Ascending aorta (tissue), 2 donors: ENCODE results near the gene CADM1. TPM values are rescaled to one million over a fixed set of nuclear protein-coding genes. Genes with fewer than 3 reads are reported as not detected.

Experiments
- DNase-seq, 2 donors: peaks; one replicate each; pipeline ENCODE4 v3.0.0-alpha.2; 2019; ENCODE audit warnings: low spot score in 2 of 2
- H3K27ac ChIP-seq, 2 donors: fragments of 200-600 bp; sonication (generic); one replicate each; pipeline ENCODE4 v1.5.1; 2016 to 2017; ENCODE audit warnings: mild to moderate bottlenecking in 1 of 2
- H3K27me3 ChIP-seq: fragments of 200-600 bp; sonication (generic); one replicate; pipeline ENCODE4 v1.5.1; 2017
- H3K36me3 ChIP-seq, 2 donors: fragments of 200-600 bp; sonication (generic); one replicate each; pipeline ENCODE4 v1.5.1; 2016
- H3K4me1 ChIP-seq, 2 donors: fragments of 200-600 bp; sonication (generic); one replicate each; pipeline ENCODE4 v1.5.1; 2016 to 2017; ENCODE audit warnings: mild to moderate bottlenecking in 1 of 2
- H3K4me3 ChIP-seq, 2 donors: fragments of 200-600 bp; sonication (generic); one replicate each; pipeline ENCODE4 v1.5.1; 2016 to 2017; ENCODE audit warnings: mild to moderate bottlenecking in 1 of 2
- H3K9me3 ChIP-seq, 2 donors: fragments of 200-600 bp; sonication (generic); one replicate each; pipeline ENCODE4 v1.5.1; 2016
- intact Hi-C: fragments of 100-400 bp; cut with DNase I; formaldehyde crosslinking; loops from one replicate; pipeline ENCODE4 v1.15.1; 2023
- total RNA-seq: library from RNA; depleted of rRNA; stranded (reverse); fragments of >200 nt; gene quantifications from one replicate; pipeline ENCODE4 v1.1.0, GENCODE V29; 2016
- TF ChIP-seq, protein P1 (sequence below), 3 experiments: fragments of 200-600 bp in 2 of 3; fragments of 450-650 bp in 1 of 3; sonication (generic) in 2 of 3; IDR thresholded peaks; one replicate each; pipeline ENCODE4 v1.5.1; 2016 to 2019; ENCODE audit warnings: antibody characterized with exemption in 3 of 3, mild to moderate bottlenecking in 1 of 3, moderate library complexity in 1 of 3

Gene CADM1
- total RNA-seq, 1 donor from 2014 or later, result 2.4 TPM

DNA sequence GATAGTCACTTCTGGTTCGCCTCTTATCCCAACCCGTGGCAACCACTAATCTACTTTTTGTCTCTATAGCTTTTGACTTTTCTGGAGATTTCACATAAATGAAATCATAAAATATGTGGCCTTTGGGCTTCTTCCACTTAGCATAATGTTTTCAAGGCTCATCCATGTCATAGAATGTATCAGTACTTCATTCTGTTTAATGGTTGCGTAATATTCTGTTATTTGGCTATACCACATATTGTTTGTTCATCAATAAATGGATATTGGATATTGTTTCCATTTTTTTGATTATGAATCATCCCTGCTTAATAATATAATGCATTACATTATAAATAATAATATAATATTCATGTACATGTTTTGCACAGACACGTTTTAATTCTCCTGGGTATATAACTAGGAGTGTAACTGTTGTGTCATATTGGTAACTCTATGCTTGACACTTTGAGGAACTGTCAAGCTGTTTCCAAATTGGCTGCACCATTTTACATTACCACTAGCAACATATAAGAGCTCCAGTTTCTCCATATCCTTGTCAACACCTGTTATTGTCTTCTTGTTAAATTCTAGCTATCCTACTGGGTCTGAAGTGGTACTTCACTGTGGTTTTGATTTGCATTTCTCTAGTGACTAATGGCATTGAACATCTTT lies 181.5 kb downstream of the CADM1 start:
- H3K27me3 ChIP-seq, result no peaks in the 10 kb centered on the region
- TF ChIP-seq, protein P1, sequence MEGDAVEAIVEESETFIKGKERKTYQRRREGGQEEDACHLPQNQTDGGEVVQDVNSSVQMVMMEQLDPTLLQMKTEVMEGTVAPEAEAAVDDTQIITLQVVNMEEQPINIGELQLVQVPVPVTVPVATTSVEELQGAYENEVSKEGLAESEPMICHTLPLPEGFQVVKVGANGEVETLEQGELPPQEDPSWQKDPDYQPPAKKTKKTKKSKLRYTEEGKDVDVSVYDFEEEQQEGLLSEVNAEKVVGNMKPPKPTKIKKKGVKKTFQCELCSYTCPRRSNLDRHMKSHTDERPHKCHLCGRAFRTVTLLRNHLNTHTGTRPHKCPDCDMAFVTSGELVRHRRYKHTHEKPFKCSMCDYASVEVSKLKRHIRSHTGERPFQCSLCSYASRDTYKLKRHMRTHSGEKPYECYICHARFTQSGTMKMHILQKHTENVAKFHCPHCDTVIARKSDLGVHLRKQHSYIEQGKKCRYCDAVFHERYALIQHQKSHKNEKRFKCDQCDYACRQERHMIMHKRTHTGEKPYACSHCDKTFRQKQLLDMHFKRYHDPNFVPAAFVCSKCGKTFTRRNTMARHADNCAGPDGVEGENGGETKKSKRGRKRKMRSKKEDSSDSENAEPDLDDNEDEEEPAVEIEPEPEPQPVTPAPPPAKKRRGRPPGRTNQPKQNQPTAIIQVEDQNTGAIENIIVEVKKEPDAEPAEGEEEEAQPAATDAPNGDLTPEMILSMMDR (IDR thresholded peaks at IDR 0.05), result no peak
- intact Hi-C loops, result no loop called here
- no peaks in the 10 kb centered on the region for H3K36me3 ChIP-seq
- no peak overlapping the region for H3K4me3 ChIP-seq
- no peak for DNase-seq
- no peak overlapping the region for H3K27ac ChIP-seq
- H3K9me3 ChIP-seq, result no peaks in the 10 kb centered on the region
- H3K4me1 ChIP-seq, result no peaks in the 10 kb centered on the region

DNA sequence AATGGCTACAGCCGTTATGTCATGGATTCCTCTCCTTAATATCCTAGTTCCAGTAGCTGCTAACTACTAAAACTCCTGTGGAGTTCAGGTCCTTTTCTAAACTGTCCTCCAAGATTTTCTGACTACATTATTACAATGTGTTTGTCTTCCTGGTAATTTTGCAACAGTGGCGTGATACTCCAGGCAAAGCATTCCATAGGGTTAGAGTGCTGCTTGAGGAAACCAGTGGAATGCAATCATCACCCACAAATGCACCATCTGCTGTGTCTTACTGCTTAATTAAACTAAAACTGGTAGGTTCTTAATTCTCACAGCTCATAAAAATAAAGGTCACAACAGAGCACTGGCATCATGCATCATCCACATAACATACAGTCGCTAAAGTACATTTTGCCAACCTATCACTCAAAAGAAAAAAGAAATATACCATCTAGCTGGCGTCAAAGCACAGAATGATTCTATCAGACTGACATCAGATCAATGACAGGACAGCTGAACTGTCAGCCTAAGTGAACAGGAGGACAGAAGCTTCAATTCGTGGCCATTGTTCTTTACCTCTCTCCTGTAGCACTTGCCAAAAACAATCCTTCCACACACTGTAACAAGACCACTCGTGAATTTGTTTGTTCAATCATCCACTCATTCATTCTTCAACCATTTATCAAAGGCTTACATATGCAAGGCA lies 182.5 kb downstream of the CADM1 start:
- intact Hi-C loops, result no loop called here
- Histone ChIP-seq H3K4me1 (no peaks in the 10 kb centered on the region), H3K36me3 (no peaks in the 10 kb centered on the region), H3K9me3 (no peaks in the 10 kb centered on the region), H3K27ac (no peak overlapping the region), H3K27me3 (no peaks in the 10 kb centered on the region), H3K4me3 (no peak overlapping the region)
- TF ChIP-seq, protein P1 (IDR thresholded peaks at IDR 0.05), result no peak
- no peak for DNase-seq

DNA sequence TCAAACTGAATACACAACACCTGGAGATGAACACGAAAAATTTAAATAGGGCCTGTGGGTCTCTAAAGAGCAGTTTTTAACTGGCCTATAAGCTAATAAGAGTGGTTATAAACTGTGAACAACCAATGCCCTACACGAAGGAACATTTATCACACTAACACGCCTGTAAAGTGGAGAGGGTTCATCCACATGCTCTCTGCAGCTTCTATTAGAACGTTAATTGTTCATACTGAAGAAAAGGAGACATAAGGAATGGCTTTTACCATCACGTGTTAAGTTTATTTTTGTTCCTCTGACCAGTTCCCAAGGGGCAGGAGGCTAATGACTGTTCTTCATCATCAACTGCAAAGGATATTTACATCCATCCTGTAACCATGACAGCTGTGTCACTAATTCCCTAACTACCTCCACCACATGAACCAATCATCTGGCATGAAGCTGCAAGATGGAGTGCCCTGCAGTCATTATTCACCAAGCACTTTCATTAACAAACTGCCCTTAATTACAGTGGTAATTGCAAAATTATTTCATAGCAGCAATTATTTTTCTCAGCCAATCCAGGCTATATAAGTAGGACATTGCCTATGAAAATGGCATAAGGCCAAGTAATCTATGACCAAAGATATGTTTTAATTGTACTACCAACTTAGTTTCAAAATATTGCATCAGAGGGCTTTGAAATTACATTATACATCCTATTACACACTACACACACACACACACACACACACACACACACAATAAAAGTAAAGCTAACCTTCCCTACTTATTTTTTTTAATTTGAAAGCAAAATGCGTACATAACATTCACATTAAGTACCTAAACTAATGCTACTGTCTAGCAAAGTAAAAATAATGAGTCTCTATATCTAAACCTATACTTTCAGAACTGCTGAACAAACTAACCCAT lies 186.7 kb downstream of the CADM1 start:
- intact Hi-C loops, result loop anchor here (10.0 kb wide), 1 partner anchor 1377 kb away; no protein-coding TSS in a partner anchor
- no peak for DNase-seq
- Histone ChIP-seq H3K27ac (no peak overlapping the region), H3K4me3 (no peak overlapping the region), H3K9me3 (no peaks in the 10 kb centered on the region), H3K4me1 (no peaks in the 10 kb centered on the region), H3K27me3 (no peaks in the 10 kb centered on the region), H3K36me3 (no peaks in the 10 kb centered on the region)
- TF ChIP-seq, protein P1 (IDR thresholded peaks at IDR 0.05), result no peak

DNA sequence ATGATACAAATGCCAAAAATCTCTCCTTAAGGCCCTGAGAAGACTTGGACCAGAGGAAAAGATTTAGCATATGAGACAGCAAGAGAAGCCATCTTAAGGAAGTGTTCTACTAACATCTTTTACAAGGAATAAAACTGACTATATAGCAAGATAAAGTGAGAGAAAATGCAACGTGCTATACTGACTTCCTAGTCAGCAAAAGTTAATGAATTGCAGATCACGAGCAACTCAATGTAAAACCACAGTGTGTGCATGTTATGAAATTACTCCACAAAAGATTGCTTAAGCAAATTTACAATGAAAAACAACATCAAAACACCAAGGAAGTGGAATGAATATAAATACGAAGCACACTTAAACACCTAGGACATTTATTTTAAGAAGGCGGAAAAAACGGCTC lies 187.5 kb downstream of the CADM1 start:
- Histone ChIP-seq H3K9me3 (no peaks in the 10 kb centered on the region), H3K36me3 (no peaks in the 10 kb centered on the region), H3K4me3 (no peak overlapping the region), H3K4me1 (no peaks in the 10 kb centered on the region), H3K27me3 (no peaks in the 10 kb centered on the region), H3K27ac (no peak overlapping the region)
- intact Hi-C loops, result loop anchor here (10.0 kb wide), 1 partner anchor 1378 kb away; no protein-coding TSS in a partner anchor
- DNase-seq, result no peak
- TF ChIP-seq, protein P1 (IDR thresholded peaks at IDR 0.05), result no peak

DNA sequence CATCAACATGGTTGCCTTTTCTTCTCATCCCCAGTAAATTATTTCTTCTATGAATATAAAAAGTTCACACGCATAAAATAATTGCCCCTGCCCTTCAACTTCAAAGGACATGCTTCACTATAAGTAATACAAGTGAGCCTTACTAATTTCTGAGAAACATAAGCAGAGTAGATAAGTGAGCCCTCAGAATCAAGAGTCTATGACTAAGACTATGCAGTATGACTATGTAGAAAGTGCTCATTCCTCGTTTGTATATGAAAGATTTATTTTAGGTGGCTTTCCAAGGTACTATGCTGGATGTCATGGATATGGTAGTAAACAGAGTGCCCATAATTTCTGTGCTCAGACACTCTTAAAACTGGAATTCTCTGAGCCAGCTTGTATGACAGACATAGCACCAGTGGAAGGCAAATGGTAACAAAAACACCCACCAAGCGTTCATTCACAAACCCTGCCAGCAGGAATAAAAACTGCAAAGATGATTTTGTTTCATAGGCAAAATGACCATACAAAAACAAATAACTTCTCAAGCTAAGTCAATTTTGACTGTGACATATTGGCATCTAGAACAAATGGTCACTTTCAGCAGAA lies 189.8 kb downstream of the CADM1 start:
- no peak overlapping the region for H3K4me3 ChIP-seq
- TF ChIP-seq, protein P1 (IDR thresholded peaks at IDR 0.05), result no peak
- no peak overlapping the region for H3K27ac ChIP-seq
- no peaks in the 10 kb centered on the region for H3K36me3 ChIP-seq
- no peaks in the 10 kb centered on the region for H3K9me3 ChIP-seq
- intact Hi-C loops, result loop anchor here (10.0 kb wide), 1 partner anchor 1380 kb away; no protein-coding TSS in a partner anchor
- H3K4me1 ChIP-seq, result no peaks in the 10 kb centered on the region
- DNase-seq, result no peak
- no peaks in the 10 kb centered on the region for H3K27me3 ChIP-seq
